Kidney epithelial cell (primary cell): ENCODE data around the gene MEGF11. TPM values are rescaled to one million over a fixed set of nuclear protein-coding genes. Genes with fewer than 3 reads are reported as not detected.

ENCODE experiments used
- DNase-seq: peaks from one replicate; pipeline ENCODE4 v3.0.0-alpha.2; 2010; ENCODE audit warnings: low read depth
- H3K27me3 ChIP-seq: 2 replicates; pipeline ENCODE4 v1.6.0; 2011; ENCODE audit warnings: low read length; ENCODE audit not compliant: control insufficient read depth, insufficient read depth
- H3K36me3 ChIP-seq: 2 replicates; pipeline ENCODE4 v1.5.1; 2011; ENCODE audit warnings: low read length; ENCODE audit not compliant: control insufficient read depth, insufficient read depth
- H3K4me3 ChIP-seq: 2 replicates; pipeline ENCODE4 v1.5.1; 2011; ENCODE audit warnings: low read depth, mild to moderate bottlenecking, control low read depth, low read length
- CTCF ChIP-seq: IDR thresholded peaks from 2 replicates; pipeline ENCODE4 v1.5.1; 2011; ENCODE audit warnings: mild to moderate bottlenecking, moderate library complexity, low read length, control low read depth, inconsistent platforms; ENCODE audit not compliant: insufficient read depth, poor library complexity, severe bottlenecking
- total RNA-seq: library from RNA; depleted of rRNA; stranded (reverse); fragments of >200 nt; gene quantifications from 2 replicates; pipeline ENCODE4 v1.2.3, GENCODE V29; 2015

MEGF11 gene
- total RNA-seq, 1 donor from 2014 or later = 0.63 TPM

DNA sequence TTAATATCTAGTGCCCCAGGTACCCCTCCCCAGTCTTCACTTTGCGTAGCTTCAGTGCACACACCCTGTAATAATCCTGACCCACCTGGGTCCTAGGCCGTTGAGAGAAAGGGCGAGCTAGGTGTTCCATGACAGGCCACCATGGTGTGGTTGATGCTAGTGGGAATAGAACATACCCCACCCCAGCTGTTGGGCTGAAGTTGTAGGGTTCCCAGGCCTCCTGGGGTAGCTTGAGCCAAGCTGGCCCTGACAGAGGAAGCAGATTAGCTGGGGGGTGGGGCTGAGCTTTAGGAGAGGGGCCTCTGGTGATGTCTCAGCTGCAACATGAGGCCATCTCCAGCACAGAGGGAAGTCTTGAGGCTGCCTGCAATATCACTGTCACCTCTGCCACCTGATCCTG, 343.7 kb downstream of the MEGF11 start:
- TF ChIP-seq CTCF = no peak
- no peak for DNase-seq
- Histone ChIP-seq H3K4me3 (no peak overlapping the region), H3K27me3 (no peaks in the 10 kb centered on the region), H3K36me3 (no peaks in the 10 kb centered on the region)

DNA sequence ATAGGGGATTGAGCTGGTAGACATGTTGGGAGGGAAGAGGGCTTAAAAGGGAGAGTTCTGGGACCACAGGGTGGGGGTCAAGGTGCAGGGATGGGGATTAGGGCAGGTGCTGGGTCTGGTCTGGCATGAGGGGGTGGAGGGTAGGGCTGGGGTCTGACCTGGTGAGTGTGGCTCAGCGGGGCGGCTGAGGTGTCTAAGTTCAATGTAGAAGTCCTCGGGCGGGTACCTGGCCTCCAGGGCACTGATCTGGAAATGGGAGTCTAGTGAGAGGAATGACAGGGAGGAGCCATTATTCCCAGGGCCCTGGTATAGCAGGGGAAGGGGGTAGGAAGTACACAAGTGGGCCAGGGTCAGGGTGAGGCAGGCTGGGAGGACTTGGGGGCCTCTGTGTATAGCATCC, 344.7 kb downstream of the MEGF11 start:
- H3K36me3 ChIP-seq = no peaks in the 10 kb centered on the region
- TF ChIP-seq CTCF = no peak
- no peak for DNase-seq
- no peaks in the 10 kb centered on the region for H3K27me3 ChIP-seq
- H3K4me3 ChIP-seq = no peak overlapping the region

GRCh38 chr15:65907661-65908060, 345.9 kb downstream of the MEGF11 start:
- Histone ChIP-seq H3K27me3 (no peaks in the 10 kb centered on the region), H3K4me3 (no peak overlapping the region), H3K36me3 (no peaks in the 10 kb centered on the region)
- DNase-seq = no peak
- TF ChIP-seq CTCF = no peak

GRCh38 chr15:65906396-65906795, 347.2 kb downstream of the MEGF11 start:
- H3K27me3 ChIP-seq = no peaks in the 10 kb centered on the region
- no peak for DNase-seq
- no peak for TF ChIP-seq CTCF
- no peaks in the 10 kb centered on the region for H3K36me3 ChIP-seq
- H3K4me3 ChIP-seq = no peak overlapping the region

- no peak for TF ChIP-seq CTCF
- DNase-seq = no peak
- H3K4me3 ChIP-seq = no peak overlapping the region
- H3K36me3 ChIP-seq = no peaks in the 10 kb centered on the region
- H3K27me3 ChIP-seq = no peaks in the 10 kb centered on the region
These were observed 349.2 kb downstream of the MEGF11 start for GRCh38 chr15:65904301-65904700.

DNA sequence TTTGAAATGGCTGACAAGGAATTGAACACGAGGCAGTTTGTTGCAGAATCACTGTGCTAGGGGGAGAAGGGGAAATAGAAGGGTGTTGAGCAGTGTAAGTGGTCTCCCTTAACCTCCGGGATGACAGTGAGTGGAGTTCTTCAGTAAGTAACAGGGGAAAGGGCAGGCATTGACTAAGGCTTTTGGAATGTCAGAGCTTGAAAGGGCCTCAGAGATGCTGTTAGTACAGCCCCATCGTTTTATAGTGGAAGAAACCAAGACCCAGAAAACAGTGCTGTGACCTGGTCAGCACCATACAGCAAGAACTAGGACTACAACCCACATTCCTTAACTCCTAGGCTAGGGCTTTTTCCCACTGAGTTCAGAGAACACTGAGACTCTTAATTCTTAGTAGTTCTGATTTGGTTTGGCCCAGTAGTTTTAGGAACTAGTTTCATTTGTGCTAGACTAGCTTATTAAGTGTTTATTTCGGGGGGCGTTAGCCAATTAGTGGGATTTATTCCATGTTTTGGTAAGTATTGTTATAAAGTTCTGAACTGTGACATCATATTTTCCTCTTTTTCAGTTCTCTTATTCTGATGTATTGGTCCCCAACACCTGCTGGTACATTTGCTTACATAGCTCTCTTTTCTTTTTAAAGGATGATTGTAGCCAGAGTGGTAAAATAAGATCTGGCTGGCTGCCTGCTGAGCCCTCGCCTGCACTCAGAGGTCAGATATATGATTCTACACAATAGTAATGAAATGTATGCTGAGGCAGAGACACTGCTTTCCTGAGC, 350.1 kb downstream of the MEGF11 start:
- H3K4me3 ChIP-seq = no peak overlapping the region
- no peak for DNase-seq
- no peaks in the 10 kb centered on the region for H3K27me3 ChIP-seq
- H3K36me3 ChIP-seq = no peaks in the 10 kb centered on the region
- no peak for TF ChIP-seq CTCF
